ENCODE measurements around the gene DENND2A. TPM values are rescaled to one million over a fixed set of nuclear protein-coding genes. Genes with fewer than 3 reads are reported as not detected.

DENND2A gene
- total and polyA plus RNA-seq, 2 of the 4 experiments (the other 2 are of a cell fraction): 7.5 to 10.3 TPM

DNA sequence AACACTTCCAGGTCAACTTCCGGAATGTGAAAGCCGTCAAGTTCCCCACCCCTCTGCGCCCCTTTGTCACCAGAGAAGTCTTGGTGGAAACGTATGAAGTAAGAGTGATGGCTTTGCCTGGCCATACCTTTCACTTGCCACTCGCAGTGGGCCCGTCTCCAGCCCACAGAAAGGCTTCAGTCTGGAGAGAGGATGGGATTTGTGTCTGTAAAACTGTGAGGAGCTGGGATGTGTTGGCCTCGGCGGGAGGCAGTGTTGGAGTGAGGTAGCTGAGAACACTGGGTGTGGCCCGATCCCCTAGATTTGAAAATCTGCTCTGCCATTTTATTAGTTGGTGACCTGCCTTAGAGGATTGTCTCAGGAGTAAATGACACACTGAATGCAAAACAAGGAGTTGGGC, 38.6 kb upstream of the DENND2A start:
- Histone ChIP-seq H3K14ac (replicated peaks; ENCODE audit: low read depth, low read length) (no peak overlapping the region), H3K27ac (ENCODE audit: insufficient read depth, low read length) (no peak overlapping the region), H2AFZ (replicated peaks; ENCODE audit: low read length, poor library complexity) (no peak overlapping the region), H3K27me3 (ENCODE audit: control insufficient read depth, insufficient read depth, low read length) (no peaks in the 10 kb centered on the region), H3K9me1 (ENCODE audit: insufficient read depth, low read length) (peaks cover 4% of the 10 kb centered on the region; the same call in 1 of the 2 replicates), H3K4ac (ENCODE audit: low read depth, low read length) (no peak overlapping the region), H3K56ac (ENCODE audit: extremely low read depth, insufficient read depth, low read length) (no peak overlapping the region), H2BK5ac (ENCODE audit: low read depth, low read length, poor library complexity, severe bottlenecking) (no peak overlapping the region), H2BK15ac (ENCODE audit: low read depth, low read length) (no peak overlapping the region), H3K4me3 (ENCODE audit: insufficient read depth, low read depth, low read length) (no peak overlapping the region), H3K18ac (ENCODE audit: low read depth, low read length) (no peak overlapping the region), H3K4me1 (ENCODE audit: control insufficient read depth, insufficient read depth, low read length) (no peaks in the 10 kb centered on the region), H3K9ac (ENCODE audit: low read depth, low read length) (no peak overlapping the region), H2AK9ac (replicated peaks; ENCODE audit: low read depth, low read length, poor library complexity) (peak overlapping the region; percentile 14), H4K91ac (ENCODE audit: insufficient read depth, low read depth, low read length) (no peak overlapping the region), H3K36me3 (ENCODE audit: control insufficient read depth, insufficient read depth, low read length) (peaks cover 5% of the 10 kb centered on the region), H4K8ac (ENCODE audit: low read depth in 2 of 2, low read length in 2 of 2) (no peak overlapping the region), H3K9me3 (ENCODE audit: control insufficient read depth, insufficient read depth, low read length) (no peaks in the 10 kb centered on the region), H3K23ac (ENCODE audit: low read depth, low read length) (no peak overlapping the region), H2BK120ac (ENCODE audit: low read depth, low read length) (no peak overlapping the region), H3K4me2 (ENCODE audit: low read depth, low read length) (no peak overlapping the region), H3K79me1 (ENCODE audit: low read depth in 1 of 2, low read length in 2 of 2) (peaks cover 0 to 3% of the 10 kb centered on the region in 2 experiments; a peak in 1 of 4 replicates), H2BK20ac (ENCODE audit: low read depth, low read length) (no peak overlapping the region), H4K5ac (ENCODE audit: low read depth, low read length) (no peak overlapping the region), H4K20me1 (ENCODE audit: insufficient read depth, low read length) (no peaks in the 10 kb centered on the region), H2AK5ac (ENCODE audit: low read depth, low read length) (no peak overlapping the region)
- 90% methylated on average over 5 of the region's 9 CpGs; no CpG with 5 or more reads in 1 of the 2 experiments for WGBS, 2 experiments (ENCODE audit: extremely low coverage in 2 of 2, insufficient read length in 1 of 2)
- ATAC-seq (ENCODE audit: low read depth) (no peak), DNase-seq (no peak)
- no TSS peak for BruUV-seq (replicated peaks)
- CTCF ChIA-PET: no interaction called here
- in situ Hi-C loops (cut with MboI; ENCODE audit: low sequenced_read_pairs) (no loop called here), dilution Hi-C loops (cut with HindIII; ENCODE audit: low sequenced_read_pairs, unreplicated experiment) (no loop called here), intact Hi-C loops (cut with micrococcal nuclease) (loop anchor here (5.0 kb wide), 1 partner anchor 853 kb away; no protein-coding TSS in a partner anchor)
- no peak for TF ChIP-seq NFE2L2 (IDR thresholded peaks at IDR 0.05; ENCODE audit: low read depth, low read length)
- no peak for TF ChIP-seq POLR2A (IDR thresholded peaks at IDR 0.05; ENCODE audit: low read depth, low read length)
- TF ChIP-seq MAFK (IDR thresholded peaks at IDR 0.05; ENCODE audit: low read depth, low read length): no peak
- no peak for TF ChIP-seq BHLHE40 (IDR thresholded peaks at IDR 0.05; ENCODE audit: low read depth, low read length)
- no peak for TF ChIP-seq SMC3 (IDR thresholded peaks at IDR 0.05; ENCODE audit: low read depth, low read length)
- no peak for TF ChIP-seq CHD1 (IDR thresholded peaks at IDR 0.05; ENCODE audit: low read depth, low read length)
- TF ChIP-seq RAD21 (IDR thresholded peaks at IDR 0.05; ENCODE audit: low read length): no peak
- TF ChIP-seq, protein P1, sequence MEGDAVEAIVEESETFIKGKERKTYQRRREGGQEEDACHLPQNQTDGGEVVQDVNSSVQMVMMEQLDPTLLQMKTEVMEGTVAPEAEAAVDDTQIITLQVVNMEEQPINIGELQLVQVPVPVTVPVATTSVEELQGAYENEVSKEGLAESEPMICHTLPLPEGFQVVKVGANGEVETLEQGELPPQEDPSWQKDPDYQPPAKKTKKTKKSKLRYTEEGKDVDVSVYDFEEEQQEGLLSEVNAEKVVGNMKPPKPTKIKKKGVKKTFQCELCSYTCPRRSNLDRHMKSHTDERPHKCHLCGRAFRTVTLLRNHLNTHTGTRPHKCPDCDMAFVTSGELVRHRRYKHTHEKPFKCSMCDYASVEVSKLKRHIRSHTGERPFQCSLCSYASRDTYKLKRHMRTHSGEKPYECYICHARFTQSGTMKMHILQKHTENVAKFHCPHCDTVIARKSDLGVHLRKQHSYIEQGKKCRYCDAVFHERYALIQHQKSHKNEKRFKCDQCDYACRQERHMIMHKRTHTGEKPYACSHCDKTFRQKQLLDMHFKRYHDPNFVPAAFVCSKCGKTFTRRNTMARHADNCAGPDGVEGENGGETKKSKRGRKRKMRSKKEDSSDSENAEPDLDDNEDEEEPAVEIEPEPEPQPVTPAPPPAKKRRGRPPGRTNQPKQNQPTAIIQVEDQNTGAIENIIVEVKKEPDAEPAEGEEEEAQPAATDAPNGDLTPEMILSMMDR (conservative IDR thresholded peaks at IDR 0.05; ENCODE audit: low read depth, low read length): no peak
- TF ChIP-seq, protein P2, sequence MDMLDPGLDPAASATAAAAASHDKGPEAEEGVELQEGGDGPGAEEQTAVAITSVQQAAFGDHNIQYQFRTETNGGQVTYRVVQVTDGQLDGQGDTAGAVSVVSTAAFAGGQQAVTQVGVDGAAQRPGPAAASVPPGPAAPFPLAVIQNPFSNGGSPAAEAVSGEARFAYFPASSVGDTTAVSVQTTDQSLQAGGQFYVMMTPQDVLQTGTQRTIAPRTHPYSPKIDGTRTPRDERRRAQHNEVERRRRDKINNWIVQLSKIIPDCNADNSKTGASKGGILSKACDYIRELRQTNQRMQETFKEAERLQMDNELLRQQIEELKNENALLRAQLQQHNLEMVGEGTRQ (IDR thresholded peaks at IDR 0.05; ENCODE audit: low read depth, low read length): no peak
- TF ChIP-seq CEBPB (IDR thresholded peaks at IDR 0.05; ENCODE audit: low read depth, low read length): no peak
- no peak for TF ChIP-seq RCOR1 (IDR thresholded peaks at IDR 0.05; ENCODE audit: insufficient replicate concordance, low read length)
- no peak for TF ChIP-seq FOS (IDR thresholded peaks at IDR 0.05; ENCODE audit: low read depth, low read length)
- no peak for TF ChIP-seq MXI1 (IDR thresholded peaks at IDR 0.05; ENCODE audit: borderline replicate concordance, low read depth, low read length)
- POLR2A ChIA-PET (ENCODE audit: unreplicated experiment): interaction anchor here (0.6 kb wide), 1 partner anchor 98 kb away, joined by 3 read pairs; no protein-coding TSS in a partner anchor

Measured in IMR-90 (cell line).